ENCODE results near the gene SPATS2L.

The SPATS2L gene

GRCh38 chr2:200351815-200352214 lies 45.3 kb downstream of the SPATS2L start:
- DNase-seq (ENCODE audit: low read depth), result no peak

DNA sequence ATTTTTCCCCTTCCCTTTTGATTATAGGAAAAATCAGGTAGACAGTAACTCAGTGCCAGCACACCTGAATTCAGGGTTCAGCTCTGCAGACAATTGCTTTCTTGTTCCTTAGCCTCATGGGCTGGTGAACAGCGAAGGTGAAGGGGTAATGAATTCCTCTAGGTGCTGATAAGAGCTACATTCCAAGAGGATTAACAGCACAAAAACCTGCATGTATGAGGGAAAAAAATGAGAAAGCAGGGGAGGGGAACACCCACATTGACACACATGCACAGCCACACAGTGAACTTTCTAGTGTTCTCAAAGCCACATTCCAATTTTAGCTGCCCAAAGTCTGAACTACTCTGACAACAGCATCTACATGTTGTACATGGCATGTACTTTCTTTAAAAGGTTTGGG lies 46.1 kb downstream of the SPATS2L start:
- no peak for DNase-seq (ENCODE audit: low read depth)

DNA sequence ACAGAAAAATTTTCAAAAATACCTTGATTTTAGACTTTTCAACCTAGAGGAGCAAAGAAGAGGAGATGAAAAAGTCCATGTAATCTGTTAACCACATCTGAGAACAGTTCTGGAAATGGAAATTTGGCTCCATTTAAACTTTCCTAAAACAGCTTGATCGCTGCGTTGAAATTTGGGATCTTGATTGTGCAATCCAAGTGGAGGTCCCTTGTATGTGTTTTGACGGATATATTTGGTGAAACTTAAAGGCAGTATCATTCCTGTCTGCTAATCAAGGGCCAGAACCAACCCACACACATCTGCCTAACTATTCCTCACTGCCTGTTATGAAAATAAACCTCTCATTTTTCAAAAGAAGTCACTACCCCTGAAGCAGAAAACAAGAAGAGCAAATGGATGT lies 46.6 kb downstream of the SPATS2L start:
- DNase-seq (ENCODE audit: low read depth), result no peak

GRCh38 chr2:200353874-200354273 lies 47.4 kb downstream of the SPATS2L start:
- DNase-seq (ENCODE audit: low read depth), result no peak

GRCh38 chr2:200354833-200355751 lies 48.6 kb downstream of the SPATS2L start:
- no peak for DNase-seq (ENCODE audit: low read depth)

GRCh38 chr2:200356321-200356720 lies 49.8 kb downstream of the SPATS2L start:
- DNase-seq (ENCODE audit: low read depth), result no peak

DNA sequence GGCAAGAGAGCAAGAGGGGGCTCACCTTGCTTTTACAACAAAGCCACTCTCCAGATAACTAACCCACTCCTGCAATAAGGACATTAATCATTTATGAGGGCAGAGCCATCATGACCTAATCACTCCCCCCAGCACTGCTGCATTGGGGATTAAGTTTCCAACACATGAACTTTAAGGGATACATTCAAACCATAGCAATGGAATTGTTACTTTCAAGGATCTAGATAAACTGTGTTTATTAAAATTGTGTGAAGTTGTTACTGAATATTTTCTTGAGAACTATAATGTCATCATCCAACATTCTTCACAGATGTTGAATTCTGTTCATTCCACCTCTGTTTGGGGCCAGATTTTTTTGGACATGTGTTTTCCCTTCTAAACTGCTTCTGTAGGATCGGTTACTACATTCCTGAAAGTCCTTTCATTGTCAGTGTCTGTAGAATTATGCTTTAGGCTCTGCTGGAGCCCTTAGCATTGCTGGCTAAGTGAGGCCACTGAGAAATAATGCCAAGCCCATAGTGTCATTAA lies 50.4 kb downstream of the SPATS2L start:
- no peak for DNase-seq (ENCODE audit: low read depth)

DNA sequence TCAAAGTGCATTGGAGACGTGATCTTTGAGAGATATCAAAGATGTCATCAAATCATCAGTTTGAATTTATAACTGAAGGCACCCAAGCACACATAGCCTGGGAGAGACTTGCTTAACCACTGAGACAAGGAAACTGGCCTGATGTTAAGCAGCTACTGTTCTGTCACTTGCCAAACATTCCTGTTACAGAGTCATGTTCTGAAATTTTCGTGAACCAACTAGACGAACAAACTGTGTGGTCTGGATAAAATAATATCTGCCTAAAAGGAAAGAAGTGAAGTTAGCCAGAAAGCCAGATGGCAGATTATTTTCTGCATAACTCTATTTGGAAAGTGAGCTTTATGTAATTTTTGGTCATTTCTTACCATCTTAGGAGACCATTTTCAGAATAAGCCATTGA lies 51.4 kb downstream of the SPATS2L start:
- DNase-seq (ENCODE audit: low read depth), result no peak

DNA sequence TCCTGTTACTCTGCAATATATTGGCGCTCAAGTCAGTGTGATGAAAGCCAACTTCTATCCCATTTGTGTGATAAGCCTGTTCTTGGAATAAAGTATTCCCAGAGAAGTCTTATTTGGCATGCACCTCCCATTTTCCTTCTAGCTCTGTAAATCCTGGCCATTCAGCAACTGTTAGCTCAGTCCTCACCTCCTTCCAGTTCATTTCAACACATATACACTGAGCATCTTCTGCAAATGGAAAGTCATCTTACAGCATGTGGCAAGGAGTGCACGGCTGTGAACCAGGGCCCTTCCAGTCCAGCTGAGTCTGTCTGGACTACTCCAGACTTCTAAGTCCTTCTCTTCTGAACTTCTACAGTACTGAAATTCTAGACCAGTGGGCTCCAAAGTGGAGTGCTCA lies 53.1 kb downstream of the SPATS2L start:
- no peak for DNase-seq (ENCODE audit: low read depth)

DNA sequence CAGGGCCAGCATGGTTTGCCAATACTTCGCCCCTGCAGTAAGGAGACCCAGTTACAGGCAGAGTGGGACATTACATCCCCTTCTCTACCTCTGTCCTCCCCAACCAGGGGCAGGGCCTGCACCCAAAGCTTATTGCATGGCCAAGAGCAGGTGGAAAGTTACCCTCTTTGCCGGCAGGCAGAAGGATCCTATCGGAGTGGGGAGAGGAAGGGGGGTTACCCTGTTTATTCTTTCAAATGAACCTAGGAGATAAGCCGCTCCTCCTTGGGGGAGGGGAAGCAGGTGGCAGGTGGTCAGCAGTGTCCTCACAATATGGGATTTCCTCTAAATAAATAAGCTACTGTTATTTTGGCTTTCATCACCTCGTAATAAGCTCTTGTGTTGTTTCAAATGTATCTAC lies 53.9 kb downstream of the SPATS2L start:
- DNase-seq (ENCODE audit: low read depth), result no peak

GRCh38 chr2:200362202-200362917 lies 55.9 kb downstream of the SPATS2L start:
- DNase-seq (ENCODE audit: low read depth), result no peak

DNA sequence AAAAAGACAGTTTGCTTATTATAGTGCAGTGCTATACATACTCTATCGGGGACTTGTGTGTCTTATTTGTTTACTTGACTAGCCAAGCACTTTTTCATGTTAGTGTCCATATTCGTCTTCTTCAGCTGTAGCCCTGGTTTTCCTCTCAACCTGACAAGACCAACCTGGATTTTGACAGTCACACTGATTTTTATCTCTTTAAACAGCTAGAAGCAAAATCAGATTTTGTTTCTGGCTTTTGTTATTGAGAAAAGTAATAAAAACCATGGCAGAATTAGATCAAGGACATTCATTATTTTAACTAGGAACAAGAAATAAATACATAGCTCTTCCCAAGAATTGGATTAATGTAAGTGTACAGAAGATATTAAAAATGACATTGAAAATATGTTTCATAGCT lies 56.8 kb downstream of the SPATS2L start:
- no peak for DNase-seq (ENCODE audit: low read depth)

DNA sequence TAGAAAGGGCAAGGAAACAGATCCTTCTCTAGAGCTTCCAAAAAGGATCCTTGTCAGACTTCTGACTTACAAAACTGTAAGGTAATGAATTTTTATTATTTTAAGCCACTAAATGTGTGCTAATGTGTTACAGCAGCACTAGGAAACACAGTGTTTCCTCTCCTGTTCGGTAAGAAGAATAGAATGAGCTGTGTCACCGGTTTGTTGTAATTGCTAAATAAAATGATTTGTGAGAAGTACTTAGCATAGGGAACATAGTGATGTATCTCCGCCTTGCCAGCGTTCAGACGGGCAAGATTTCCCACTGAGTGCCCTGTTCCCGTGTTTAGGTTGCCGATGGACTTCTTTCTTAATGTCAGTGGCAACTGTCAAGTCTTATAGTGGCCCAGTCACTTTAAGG lies 57.6 kb downstream of the SPATS2L start:
- DNase-seq (ENCODE audit: low read depth), result no peak

DNA sequence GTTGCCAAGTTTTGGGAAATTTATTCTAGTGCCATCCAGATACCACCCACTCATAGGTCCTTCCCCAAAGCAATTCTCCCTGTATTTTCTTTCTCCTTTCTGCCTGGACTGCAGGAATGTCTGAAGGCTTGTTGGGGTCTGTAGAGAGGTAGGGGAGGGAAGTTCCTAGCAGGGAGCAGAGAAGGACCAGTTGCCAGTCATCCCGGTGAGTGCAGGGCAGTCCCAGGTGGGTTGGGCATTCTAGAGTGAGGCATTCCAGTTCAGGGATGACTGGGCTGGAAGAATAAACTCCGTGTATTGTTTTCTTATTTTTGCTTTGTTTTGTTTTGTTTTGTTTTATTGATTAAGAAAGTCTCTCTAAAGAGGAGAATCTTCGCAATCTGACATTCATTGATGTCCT lies 58.1 kb downstream of the SPATS2L start:
- no peak for DNase-seq (ENCODE audit: low read depth)

DNA sequence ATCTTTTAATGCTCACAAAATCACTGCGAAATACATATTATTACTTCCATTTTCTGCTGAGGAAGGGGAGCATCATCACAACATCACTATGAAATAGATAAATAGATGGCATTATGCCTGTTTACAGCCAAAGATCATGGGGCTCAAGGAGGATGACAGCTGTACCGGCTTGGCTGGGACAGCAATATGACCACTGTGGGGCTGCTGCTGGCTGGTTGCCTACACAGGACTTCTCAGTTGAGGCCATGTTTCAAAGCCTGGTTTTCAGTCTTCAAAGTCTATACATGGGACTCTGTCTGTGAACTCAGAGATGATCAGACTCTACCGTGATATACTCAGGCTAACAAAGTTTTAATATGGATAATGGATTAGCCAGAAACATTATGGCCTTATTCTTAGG lies 58.7 kb downstream of the SPATS2L start:
- no peak for DNase-seq (ENCODE audit: low read depth)

DNA sequence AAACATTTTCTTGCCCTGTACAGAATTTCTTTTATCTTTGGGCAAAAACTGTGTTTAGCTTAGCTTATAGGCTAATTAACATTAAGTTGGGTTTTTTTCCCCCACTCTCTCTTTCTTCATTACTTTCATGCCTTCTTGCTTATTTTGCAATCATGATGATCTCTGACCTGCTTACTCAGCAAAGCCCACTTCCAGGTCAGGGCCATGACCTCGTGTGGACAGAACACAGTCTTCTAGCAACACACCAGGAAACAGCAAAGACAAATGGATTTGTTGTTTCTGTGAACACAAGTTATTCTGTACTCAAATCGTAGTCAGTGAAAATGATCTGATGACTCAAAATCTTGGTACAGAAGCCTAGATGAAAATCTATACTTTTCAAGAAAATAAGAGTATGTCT lies 60.7 kb downstream of the SPATS2L start:
- no peak for DNase-seq (ENCODE audit: low read depth)

DNA sequence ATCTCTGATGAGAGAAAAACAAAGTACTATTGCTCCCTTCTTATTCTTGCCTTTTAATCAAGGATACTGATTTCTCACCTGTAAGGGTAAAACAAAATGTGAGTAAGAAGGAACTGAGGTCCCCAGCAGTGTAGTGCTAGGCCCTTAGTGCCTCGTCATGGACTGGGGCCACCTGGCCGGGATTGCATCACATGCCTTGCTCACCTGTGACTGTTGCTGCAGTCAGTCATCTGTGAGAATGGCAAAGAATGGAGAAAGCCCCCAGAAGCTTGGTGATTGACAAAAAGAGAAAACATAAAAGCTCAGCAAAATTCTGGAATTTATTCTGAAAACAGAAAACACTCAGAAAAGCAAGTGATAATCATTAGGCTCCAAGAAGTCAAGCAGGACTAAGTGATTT lies 63.4 kb downstream of the SPATS2L start:
- DNase-seq (ENCODE audit: low read depth), result no peak

- no peak for DNase-seq (ENCODE audit: low read depth)
Observed at GRCh38 chr2:200373231-200373630, 66.7 kb downstream of the SPATS2L start.

GRCh38 chr2:200373973-200374416 lies 67.5 kb downstream of the SPATS2L start:
- no peak for DNase-seq (ENCODE audit: low read depth)

GRCh38 chr2:200376513-200377354 lies 70.2 kb downstream of the SPATS2L start:
- DNase-seq (ENCODE audit: low read depth), result no peak

DNA sequence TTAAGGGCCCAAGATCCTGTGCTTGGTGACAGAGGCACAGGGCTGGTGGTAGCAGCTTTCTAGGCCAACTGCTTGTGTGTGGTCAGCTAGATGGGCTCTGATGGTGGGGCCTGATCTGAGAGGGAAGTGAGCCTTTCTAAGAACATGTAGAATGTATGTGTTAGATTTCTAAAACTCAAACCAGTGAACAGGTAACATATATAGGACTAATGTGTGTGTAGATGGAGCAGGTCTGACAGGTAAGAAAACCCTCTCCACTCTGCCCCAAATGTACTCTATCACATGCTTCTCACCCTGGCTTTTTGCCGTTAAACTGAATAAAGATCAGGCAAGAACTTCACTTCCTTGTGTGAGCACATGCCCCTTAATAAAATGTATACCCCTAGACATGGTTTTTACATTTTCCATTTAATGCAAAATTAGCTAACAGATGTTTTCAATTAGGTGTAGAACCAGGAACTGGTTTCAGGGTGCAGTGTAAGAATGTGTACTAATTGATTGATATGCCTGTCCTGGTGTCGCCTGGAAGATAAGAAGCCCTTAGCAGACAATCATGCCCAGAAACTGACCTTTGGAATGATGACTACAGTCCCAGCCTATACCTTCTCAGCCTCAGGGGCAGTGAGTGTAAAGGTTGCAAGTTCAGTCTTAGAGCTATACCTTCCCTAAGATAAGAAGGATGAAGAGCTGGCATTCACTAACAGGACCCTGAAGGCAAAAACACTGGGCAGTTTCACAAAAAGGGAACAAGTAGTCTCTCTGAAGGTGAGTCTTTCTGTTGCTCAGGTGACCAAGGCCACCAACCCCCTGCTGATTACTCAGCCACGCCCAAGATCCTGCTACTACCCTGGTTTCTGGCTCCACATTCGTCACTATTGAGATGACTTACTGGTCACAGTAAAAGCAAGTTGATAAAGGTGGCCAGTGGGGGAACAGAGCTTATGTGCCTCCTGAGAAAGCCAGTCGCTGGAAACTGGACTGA lies 71.2 kb downstream of the SPATS2L start:
- DNase-seq (ENCODE audit: low read depth), result no peak

All from stimulated activated CD8-positive, alpha-beta memory T cell treated with anti-CD3 and anti-CD28 coated beads, Interleukin-15, amount 100 ng/mL, for 24 hours (primary cell).